Measurements from ENCODE around the gene SMCO1. TPM values are rescaled to one million over a fixed set of nuclear protein-coding genes. Genes with fewer than 3 reads are reported as not detected.

The SMCO1 gene
- total RNA-seq, 1 experiment from 2014 or later = not detected

DNA sequence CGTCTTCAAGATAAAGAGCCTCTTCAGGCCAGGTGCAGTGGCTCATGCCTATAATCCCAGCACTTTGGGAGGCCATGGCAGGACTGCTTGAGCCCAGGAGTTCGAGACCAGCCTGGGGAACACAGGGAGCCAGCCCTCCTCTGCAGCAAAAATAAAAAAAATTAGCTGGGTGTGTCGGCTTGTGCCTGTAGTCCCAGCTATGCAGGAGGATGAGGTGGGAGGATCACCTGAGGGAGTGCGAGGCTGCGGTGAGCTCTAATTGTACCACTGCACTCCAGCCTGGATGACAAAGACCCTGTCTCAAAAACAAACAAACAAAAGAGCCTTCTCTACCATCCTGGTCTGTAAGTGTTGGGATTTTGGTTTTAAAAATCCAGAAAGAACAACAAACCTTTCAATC, 42.1 kb upstream of the SMCO1 start:
- H3K4me1 Mint-ChIP-seq (ENCODE audit: insufficient read depth, unreplicated experiment) = no peaks in the 10 kb centered on the region
- H3K9me3 Mint-ChIP-seq (ENCODE audit: unreplicated experiment) = no peaks in the 10 kb centered on the region
- no TSS peak for BruUV-seq (replicated peaks)
- no peak overlapping the region for H3K27ac Mint-ChIP-seq (ENCODE audit: low read depth, unreplicated experiment)
- H3K4me3 Mint-ChIP-seq (ENCODE audit: unreplicated experiment) = no peak overlapping the region
- H3K27me3 Mint-ChIP-seq (ENCODE audit: insufficient read depth, unreplicated experiment) = no peaks in the 10 kb centered on the region
- no peak for DNase-seq (ENCODE audit: unreplicated experiment)
- ChIA-PET CTCF (no interaction called here), POLR2A (no interaction called here)
- TF ChIP-seq, protein P1, sequence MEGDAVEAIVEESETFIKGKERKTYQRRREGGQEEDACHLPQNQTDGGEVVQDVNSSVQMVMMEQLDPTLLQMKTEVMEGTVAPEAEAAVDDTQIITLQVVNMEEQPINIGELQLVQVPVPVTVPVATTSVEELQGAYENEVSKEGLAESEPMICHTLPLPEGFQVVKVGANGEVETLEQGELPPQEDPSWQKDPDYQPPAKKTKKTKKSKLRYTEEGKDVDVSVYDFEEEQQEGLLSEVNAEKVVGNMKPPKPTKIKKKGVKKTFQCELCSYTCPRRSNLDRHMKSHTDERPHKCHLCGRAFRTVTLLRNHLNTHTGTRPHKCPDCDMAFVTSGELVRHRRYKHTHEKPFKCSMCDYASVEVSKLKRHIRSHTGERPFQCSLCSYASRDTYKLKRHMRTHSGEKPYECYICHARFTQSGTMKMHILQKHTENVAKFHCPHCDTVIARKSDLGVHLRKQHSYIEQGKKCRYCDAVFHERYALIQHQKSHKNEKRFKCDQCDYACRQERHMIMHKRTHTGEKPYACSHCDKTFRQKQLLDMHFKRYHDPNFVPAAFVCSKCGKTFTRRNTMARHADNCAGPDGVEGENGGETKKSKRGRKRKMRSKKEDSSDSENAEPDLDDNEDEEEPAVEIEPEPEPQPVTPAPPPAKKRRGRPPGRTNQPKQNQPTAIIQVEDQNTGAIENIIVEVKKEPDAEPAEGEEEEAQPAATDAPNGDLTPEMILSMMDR (IDR thresholded peaks at IDR 0.05; ENCODE audit: unreplicated experiment) = no peak
- peaks cover 20% of the 10 kb centered on the region for H3K36me3 Mint-ChIP-seq (ENCODE audit: insufficient read depth, unreplicated experiment)
- intact Hi-C loops (cut with micrococcal nuclease) = no loop called here

- CTCF ChIA-PET = interaction anchor here (0.6 to 1.8 kb wide), 3 partner anchors 17 to 35 kb away, joined by 3 to 6 read pairs (median 3); no protein-coding TSS in a partner anchor
- no peak overlapping the region for H3K4me3 Mint-ChIP-seq (ENCODE audit: unreplicated experiment)
- no peaks in the 10 kb centered on the region for H3K27me3 Mint-ChIP-seq (ENCODE audit: insufficient read depth, unreplicated experiment)
- no peak for DNase-seq (ENCODE audit: unreplicated experiment)
- intact Hi-C loops (cut with micrococcal nuclease) = no loop called here
- BruUV-seq (replicated peaks) = no TSS peak
- POLR2A ChIA-PET = interaction anchor here (1.2 to 1.8 kb wide), 3 partner anchors 8 to 15 kb away, joined by 4 to 14 read pairs (median 5); partner anchors contain the start of genes FBXO45 and WDR53
- H3K27ac Mint-ChIP-seq (ENCODE audit: low read depth, unreplicated experiment) = no peak overlapping the region
- no peaks in the 10 kb centered on the region for H3K4me1 Mint-ChIP-seq (ENCODE audit: insufficient read depth, unreplicated experiment)
- TF ChIP-seq, protein P1 (IDR thresholded peaks at IDR 0.05; ENCODE audit: unreplicated experiment) = no peak
- peaks cover 9% of the 10 kb centered on the region for H3K36me3 Mint-ChIP-seq (ENCODE audit: insufficient read depth, unreplicated experiment)
- H3K9me3 Mint-ChIP-seq (ENCODE audit: unreplicated experiment) = no peaks in the 10 kb centered on the region
Observed at GRCh38 chr3:196555295-196555694, 40.1 kb upstream of the SMCO1 start.

DNA sequence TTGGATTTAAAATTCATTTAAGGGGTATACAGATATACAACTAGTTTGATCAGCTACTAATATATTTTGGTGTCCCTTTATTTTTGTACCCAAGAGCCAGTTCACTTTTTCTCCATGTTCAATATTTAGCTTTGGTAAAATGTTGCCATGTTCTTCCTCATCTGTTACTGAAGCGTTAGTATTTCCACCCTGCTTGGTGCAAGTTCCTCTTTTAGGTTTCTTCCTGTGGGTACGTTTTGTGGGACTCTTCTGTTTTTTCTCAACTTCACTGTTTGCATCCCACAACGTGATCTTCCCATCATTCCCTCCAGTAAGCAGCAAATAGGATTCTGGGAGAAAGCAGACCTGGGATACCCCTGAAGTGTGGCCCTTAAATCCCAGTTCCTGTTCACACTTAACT, 39.1 kb upstream of the SMCO1 start:
- H3K27me3 Mint-ChIP-seq (ENCODE audit: insufficient read depth, unreplicated experiment) = no peaks in the 10 kb centered on the region
- no peak for DNase-seq (ENCODE audit: unreplicated experiment)
- TF ChIP-seq, protein P1 (IDR thresholded peaks at IDR 0.05; ENCODE audit: unreplicated experiment) = no peak
- H3K36me3 Mint-ChIP-seq (ENCODE audit: insufficient read depth, unreplicated experiment) = peaks cover 5% of the 10 kb centered on the region
- no peaks in the 10 kb centered on the region for H3K4me1 Mint-ChIP-seq (ENCODE audit: insufficient read depth, unreplicated experiment)
- no peak overlapping the region for H3K27ac Mint-ChIP-seq (ENCODE audit: low read depth, unreplicated experiment)
- CTCF ChIA-PET = interaction anchor here (0.6 to 1.8 kb wide), 4 partner anchors 16 to 713 kb away, joined by 3 to 6 read pairs (median 4); no protein-coding TSS in a partner anchor
- no peak overlapping the region for H3K4me3 Mint-ChIP-seq (ENCODE audit: unreplicated experiment)
- POLR2A ChIA-PET = interaction anchor here (0.6 to 1.8 kb wide), 3 partner anchors 14 to 158 kb away, joined by 3 to 14 read pairs (median 5); partner anchors contain the start of genes CEP19, FBXO45, PIGX and WDR53
- intact Hi-C loops (cut with micrococcal nuclease) = no loop called here
- BruUV-seq (replicated peaks) = no TSS peak
- H3K9me3 Mint-ChIP-seq (ENCODE audit: unreplicated experiment) = no peaks in the 10 kb centered on the region

DNA sequence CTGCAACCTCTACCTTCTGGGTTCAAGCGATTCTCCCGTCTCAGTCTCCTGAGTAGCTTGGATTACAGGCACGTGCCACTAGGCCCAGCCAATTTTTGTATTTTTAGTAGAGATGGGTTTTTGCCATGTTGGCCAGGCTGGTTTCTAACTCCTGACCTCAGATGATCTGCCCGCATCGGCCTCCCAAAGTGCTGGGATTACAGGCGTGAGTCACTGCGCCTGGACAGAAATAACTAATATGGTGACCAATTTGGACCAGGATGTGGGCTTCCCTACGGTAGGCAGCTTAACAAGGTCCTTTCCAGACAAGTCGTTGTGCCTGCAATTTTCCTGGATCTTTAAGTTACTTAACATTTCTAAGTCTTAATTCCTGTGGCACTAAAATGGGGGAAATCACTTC, 38.4 kb upstream of the SMCO1 start:
- H3K27ac Mint-ChIP-seq (ENCODE audit: low read depth, unreplicated experiment) = no peak overlapping the region

More for the DNA sequence above, 38.4 kb upstream of the SMCO1 start:
- H3K4me1 Mint-ChIP-seq (ENCODE audit: insufficient read depth, unreplicated experiment) = no peaks in the 10 kb centered on the region
- H3K27me3 Mint-ChIP-seq (ENCODE audit: insufficient read depth, unreplicated experiment) = no peaks in the 10 kb centered on the region
- H3K9me3 Mint-ChIP-seq (ENCODE audit: unreplicated experiment) = no peaks in the 10 kb centered on the region
- TF ChIP-seq, protein P1 (IDR thresholded peaks at IDR 0.05; ENCODE audit: unreplicated experiment) = no peak
- no TSS peak for BruUV-seq (replicated peaks)
- no peak for DNase-seq (ENCODE audit: unreplicated experiment)
- H3K4me3 Mint-ChIP-seq (ENCODE audit: unreplicated experiment) = no peak overlapping the region
- ChIA-PET POLR2A (interaction anchor here (0.6 to 1.7 kb wide), 2 partner anchors 16 to 164 kb away, joined by 3 to 5 read pairs; no protein-coding TSS in a partner anchor), CTCF (interaction anchor here (0.7 to 1.4 kb wide), 2 partner anchors 25 to 34 kb away, joined by 3 to 4 read pairs; no protein-coding TSS in a partner anchor)
- intact Hi-C loops (cut with micrococcal nuclease) = no loop called here
- no peaks in the 10 kb centered on the region for H3K36me3 Mint-ChIP-seq (ENCODE audit: insufficient read depth, unreplicated experiment)

Measured in MCF 10A (cell line).